ENCODE measurements around the gene NUP155. TPM values are rescaled to one million over a fixed set of nuclear protein-coding genes. Genes with fewer than 3 reads are reported as not detected.
"Not testable (repeated sequence)": the region's sequence is repeated elsewhere in the genome, so short reads cannot be mapped to it uniquely, and the experiment has no call there.

Gene NUP155
- polyA plus RNA-seq, 3 donors from 2014 or later = 5.8 to 33.4 (median 13.8) TPM

DNA sequence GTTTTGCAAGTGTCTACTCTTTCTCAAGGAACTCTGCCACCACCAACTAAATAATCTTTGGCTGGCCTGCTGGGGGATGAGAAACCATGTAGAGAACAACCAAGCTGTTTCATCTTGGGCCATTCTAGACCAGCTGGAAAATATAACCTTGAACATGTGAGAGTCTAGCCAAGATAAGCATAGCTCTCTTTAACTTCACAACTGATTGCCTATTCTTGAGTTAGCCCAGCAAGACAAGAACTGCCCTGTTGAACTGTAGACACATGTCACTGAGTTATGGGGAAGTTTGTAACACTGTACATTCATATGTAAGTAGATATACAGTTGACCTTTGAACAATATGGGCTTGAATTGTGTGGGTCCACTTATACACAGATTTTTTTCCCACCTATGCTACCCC lies 44.4 kb downstream of the NUP155 start:
- peaks cover 24 to 38% (median 27%) of the 10 kb centered on the region in 3 donors for H3K36me3 Mint-ChIP-seq

DNA sequence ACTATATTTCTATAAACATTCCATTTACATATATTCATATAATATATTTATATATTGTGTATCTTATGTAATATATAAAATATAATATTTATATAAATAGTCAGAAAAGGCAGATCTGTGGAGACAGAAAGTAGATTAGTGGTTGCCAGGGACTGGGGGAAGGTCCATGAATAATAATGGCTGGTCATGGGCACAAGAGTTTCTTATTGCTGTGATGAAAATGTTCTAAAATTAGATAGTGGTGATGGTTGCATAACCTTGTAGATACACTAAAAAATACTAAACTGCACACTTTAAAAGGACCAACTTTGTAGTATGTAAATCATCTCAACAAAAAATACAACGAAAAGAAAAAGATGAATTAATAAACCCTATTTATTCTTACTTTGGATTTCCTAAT lies 47.3 kb downstream of the NUP155 start:
- Mint-ChIP-seq H3K27me3 (ENCODE audit: low read depth in 3 of 3) (no peaks in the 10 kb centered on the region), H3K4me1 (no peaks in the 10 kb centered on the region), H3K36me3 (peaks cover 27 to 45% (median 35%) of the 10 kb centered on the region in 3 donors), H3K27ac (no peak overlapping the region), H3K9me3 (no peaks in the 10 kb centered on the region), H3K4me3 (no peak overlapping the region)
- no peak for DNase-seq

More for the DNA sequence above, 44.4 kb downstream of the NUP155 start:
- Mint-ChIP-seq H3K9me3 (no peaks in the 10 kb centered on the region), H3K4me1 (no peaks in the 10 kb centered on the region), H3K27me3 (ENCODE audit: low read depth in 3 of 3) (no peaks in the 10 kb centered on the region), H3K27ac (no peak overlapping the region), H3K4me3 (no peak overlapping the region)
- no peak for DNase-seq

DNA sequence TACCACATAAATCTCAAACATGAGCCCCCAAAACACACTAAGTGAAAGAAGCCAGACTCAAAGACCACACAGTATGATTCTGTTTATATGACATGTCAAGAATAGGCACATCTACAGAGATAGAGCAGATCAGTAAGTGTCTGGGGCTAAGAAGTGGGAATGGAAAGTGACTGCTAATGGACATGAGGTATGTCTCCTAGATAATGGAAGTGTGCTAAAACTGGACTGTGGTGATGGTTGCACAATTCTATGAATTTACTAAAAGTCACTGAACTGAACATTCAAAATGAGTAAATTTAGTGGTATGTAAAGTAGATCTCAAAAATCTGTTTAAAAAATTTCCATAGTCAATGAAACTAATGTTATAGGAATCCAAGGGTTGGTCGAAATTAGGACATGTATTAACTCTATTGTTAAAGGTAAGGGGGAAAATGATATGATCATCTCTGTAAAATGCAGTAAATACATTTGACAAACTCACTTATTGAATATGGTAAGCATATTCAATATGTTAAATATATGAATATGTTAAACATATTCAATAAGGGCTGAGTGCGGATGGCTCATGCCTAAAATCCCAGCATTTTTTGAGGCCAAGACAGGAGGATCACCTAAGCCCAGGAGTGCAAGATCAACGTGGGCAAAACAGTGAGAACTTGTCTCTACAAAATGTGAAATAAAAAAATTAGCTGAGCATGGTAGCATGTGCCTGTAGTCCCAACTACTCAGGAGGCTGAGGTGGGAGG lies 51.7 kb downstream of the NUP155 start:
- H3K4me3 Mint-ChIP-seq = no peak overlapping the region
- no peaks in the 10 kb centered on the region for H3K9me3 Mint-ChIP-seq
- peaks cover 19 to 45% (median 28%) of the 10 kb centered on the region in 3 donors for H3K36me3 Mint-ChIP-seq
- H3K27me3 Mint-ChIP-seq (ENCODE audit: low read depth in 3 of 3) = no peaks in the 10 kb centered on the region
- no peak overlapping the region for H3K27ac Mint-ChIP-seq
- DNase-seq = no peak
- peaks cover 2 to 7% of the 10 kb centered on the region in 2 donors for H3K4me1 Mint-ChIP-seq

DNA sequence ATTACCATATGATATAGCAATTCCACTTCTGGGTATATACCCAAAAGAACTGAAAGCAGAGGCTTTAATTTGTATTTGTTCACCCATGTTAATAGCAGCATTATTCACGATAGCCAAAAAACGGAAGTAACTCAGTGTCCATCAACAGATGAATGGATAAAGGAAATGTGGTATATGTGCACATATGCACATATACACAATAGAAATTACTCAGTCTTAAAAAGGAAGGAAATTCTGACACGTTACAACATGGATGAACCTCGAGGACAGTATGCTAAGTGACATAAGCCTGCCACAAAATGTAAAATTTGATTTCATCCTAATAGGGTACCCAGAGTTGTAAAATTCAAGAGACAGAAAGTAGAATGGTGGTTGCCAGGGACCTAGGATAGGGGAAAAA lies 54.9 kb downstream of the NUP155 start:
- Mint-ChIP-seq H3K4me3 (no peak overlapping the region), H3K27ac (no peak overlapping the region), H3K27me3 (ENCODE audit: low read depth in 3 of 3) (no peaks in the 10 kb centered on the region), H3K4me1 (peaks cover 2 to 7% of the 10 kb centered on the region in 2 donors), H3K36me3 (peaks cover 22 to 65% (median 35%) of the 10 kb centered on the region in 3 donors), H3K9me3 (no peaks in the 10 kb centered on the region)
- no peak for DNase-seq

DNA sequence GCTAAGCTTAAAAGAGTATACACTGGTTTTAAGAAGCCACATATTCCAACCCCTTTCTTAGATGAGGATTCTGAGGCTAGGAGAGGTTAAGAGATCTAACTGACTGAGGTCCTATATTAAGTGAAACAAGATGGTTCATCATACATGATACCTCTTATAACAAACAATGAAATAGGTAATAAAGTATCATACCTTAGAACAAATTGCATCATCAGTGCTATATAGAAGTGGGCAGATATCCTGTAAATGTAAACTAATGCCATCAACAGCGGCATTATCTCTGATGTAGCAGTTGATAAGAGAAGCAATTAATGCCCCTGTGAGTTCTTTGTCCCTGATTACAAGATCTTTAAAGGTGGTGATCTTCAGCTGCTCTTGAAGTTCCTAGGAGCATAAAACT lies 60.5 kb downstream of the NUP155 start:
- H3K9me3 Mint-ChIP-seq = no peaks in the 10 kb centered on the region
- DNase-seq = no peak
- no peak overlapping the region for H3K4me3 Mint-ChIP-seq
- peaks cover under 1 to 3% of the 10 kb centered on the region in 2 donors for H3K4me1 Mint-ChIP-seq
- no peak overlapping the region for H3K27ac Mint-ChIP-seq
- H3K36me3 Mint-ChIP-seq = peaks cover 19 to 50% (median 20%) of the 10 kb centered on the region in 3 donors
- H3K27me3 Mint-ChIP-seq (ENCODE audit: low read depth in 3 of 3) = no peaks in the 10 kb centered on the region

DNA sequence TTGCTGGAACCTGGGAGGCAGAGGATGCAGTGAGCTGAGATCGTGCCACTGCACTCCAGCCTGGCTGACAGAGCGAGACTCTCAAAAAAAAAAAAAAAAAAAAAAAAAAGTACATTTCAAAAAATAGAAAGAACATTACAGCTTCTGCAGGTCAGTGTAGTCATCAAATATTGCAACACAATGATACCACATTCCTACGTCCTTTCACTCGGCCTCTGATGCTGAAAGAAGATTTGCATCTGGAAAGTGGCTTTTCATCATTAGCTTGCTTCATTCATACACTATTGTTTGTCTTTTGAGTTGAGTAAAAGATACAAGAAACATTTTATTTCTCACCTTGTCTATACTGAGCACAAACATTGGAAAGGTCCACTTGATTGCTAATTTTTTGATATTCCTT lies 62.1 kb downstream of the NUP155 start:
- no peaks in the 10 kb centered on the region for H3K4me1 Mint-ChIP-seq
- no peak for DNase-seq
- no peaks in the 10 kb centered on the region for H3K9me3 Mint-ChIP-seq
- no peak overlapping the region for H3K4me3 Mint-ChIP-seq
- H3K27ac Mint-ChIP-seq = no peak overlapping the region
- H3K27me3 Mint-ChIP-seq (ENCODE audit: low read depth in 3 of 3) = no peaks in the 10 kb centered on the region
- H3K36me3 Mint-ChIP-seq = peaks cover 25 to 44% (median 25%) of the 10 kb centered on the region in 3 donors

DNA sequence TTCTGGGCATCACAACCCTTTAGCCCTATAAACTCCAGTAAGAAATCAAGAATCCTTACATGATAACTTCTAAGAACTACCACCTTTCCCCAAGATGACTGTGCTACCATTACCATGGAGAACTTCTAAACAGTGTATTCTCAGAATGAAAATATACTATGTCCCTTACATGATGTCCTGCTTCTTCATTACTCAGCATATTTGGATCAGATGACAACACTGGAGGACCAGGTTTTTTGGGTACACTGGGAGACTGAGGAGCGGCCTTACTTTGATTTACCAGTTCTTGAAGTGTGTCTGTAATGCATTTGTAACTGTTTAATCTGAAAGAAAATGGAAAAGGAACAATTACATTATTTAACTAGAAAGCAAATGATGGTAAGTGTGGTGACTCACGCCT lies 66.0 kb downstream of the NUP155 start:
- Mint-ChIP-seq H3K27me3 (ENCODE audit: low read depth in 3 of 3) (no peaks in the 10 kb centered on the region), H3K4me1 (no peaks in the 10 kb centered on the region), H3K9me3 (no peaks in the 10 kb centered on the region), H3K4me3 (no peak overlapping the region), H3K36me3 (peaks cover 27 to 44% (median 30%) of the 10 kb centered on the region in 3 donors), H3K27ac (no peak overlapping the region)
- no peak for DNase-seq

DNA sequence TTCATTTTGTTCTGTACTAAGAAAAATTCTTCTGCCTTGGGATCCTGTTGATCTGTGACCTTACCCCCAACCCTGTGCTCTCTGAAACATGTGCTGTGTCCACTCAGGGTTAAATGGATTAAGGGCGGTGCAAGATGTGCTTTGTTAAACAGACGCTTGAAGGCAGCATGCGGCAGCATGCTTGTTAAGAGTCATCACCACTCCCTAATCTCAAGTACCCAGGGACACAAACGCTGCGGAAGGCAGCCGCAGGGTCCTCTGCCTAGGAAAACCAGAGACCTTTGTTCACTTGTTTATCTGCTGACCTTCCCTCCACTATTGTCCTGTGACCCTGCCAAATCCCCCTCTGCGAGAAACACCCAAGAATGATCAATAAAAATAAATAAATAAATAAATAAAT lies 74.6 kb downstream of the NUP155 start:
- not testable (repeated sequence) for H3K4me3 Mint-ChIP-seq; H3K4me1 Mint-ChIP-seq; DNase-seq; H3K9me3 Mint-ChIP-seq; H3K27ac Mint-ChIP-seq; H3K27me3 Mint-ChIP-seq (ENCODE audit: low read depth in 3 of 3)
- H3K36me3 Mint-ChIP-seq = peaks cover 18 to 27% (median 22%) of the 10 kb centered on the region in 3 donors

DNA sequence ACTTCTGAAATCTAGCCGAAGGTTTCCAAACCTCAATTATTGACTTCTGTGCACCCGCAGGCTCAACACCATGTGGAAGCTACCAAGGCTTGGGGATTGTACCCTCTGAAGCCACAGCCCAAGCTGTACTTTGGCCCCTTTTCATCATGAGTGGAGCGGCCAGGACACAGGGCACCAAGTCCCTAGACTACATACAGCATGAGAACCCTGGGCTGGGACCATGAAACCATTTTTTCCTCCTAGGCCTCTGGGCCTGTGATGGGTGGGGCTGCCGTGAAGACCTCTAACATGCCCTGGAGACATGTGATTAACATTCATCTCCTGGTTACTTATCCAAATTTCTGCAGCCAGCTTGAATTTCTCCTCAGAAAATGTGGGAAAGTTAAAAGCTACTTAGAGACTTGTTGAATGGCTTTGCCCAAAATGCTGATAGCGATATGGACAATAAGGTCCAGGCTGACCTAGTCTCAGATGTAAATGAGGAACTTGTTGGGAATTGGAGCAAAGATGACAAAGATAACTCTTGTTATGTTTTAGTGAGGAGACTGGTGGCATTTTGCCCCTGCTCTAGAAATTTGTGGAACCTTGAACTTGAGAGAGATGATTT lies 87.6 kb downstream of the NUP155 start:
- DNase-seq = no peak
- Mint-ChIP-seq H3K36me3 (peaks cover 4 to 12% (median 8%) of the 10 kb centered on the region in 3 donors), H3K4me3 (no peak overlapping the region), H3K27ac (no peak overlapping the region), H3K9me3 (peaks cover 0 to 18% (median 0%) of the 10 kb centered on the region in 6 donors), H3K27me3 (ENCODE audit: low read depth in 3 of 3) (no peaks in the 10 kb centered on the region), H3K4me1 (no peaks in the 10 kb centered on the region)

DNA sequence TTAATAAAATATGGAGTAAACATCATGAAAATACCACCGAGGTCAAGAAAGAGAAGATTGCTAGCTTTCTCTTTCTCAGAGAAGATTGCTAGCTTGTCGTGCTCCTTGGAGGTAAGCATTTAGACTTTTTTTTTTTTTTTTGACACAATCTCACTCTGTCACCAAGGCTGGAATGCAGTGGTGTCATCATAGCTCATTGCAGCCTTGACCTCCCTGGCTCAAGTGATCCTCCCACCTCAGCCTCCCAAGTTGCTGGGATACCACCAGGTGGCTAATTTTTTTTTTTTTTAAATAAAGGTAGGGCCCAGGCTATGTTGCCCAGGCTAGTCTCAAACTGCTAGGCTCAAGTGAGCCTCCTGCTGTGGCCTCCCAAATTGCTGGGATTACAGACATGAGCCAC lies 95.4 kb downstream of the NUP155 start:
- no peak for DNase-seq
- Mint-ChIP-seq H3K4me1 (no peaks in the 10 kb centered on the region), H3K27ac (no peak overlapping the region), H3K9me3 (peaks cover 0 to 13% (median 0%) of the 10 kb centered on the region in 6 donors), H3K36me3 (peaks cover 0 to 3% (median 1%) of the 10 kb centered on the region in 3 donors), H3K27me3 (ENCODE audit: low read depth in 3 of 3) (peaks cover 2% of the 10 kb centered on the region in 3 donors), H3K4me3 (no peak overlapping the region)

DNA sequence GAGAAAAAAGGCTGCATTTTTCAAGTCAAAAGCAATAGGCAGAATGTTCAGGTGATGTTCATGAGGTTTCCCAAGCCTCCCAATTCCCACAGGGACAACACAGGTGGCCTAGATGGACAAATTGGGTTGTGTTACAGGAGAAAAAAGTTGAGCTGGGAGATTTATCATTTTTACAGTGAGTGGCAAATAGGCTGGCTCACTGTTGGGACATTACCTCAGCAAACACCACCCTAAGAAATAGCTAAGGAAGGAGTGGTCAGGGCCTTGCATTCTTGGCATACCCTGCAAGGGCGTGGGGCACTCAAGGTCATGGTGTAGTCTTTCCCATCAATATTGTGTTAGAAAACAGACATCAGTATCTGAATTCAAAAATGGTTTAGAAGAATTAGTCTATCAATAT lies 98.4 kb downstream of the NUP155 start:
- Mint-ChIP-seq H3K9me3 (no peaks in the 10 kb centered on the region), H3K27ac (no peak overlapping the region), H3K36me3 (no peaks in the 10 kb centered on the region), H3K4me3 (no peak overlapping the region), H3K27me3 (ENCODE audit: low read depth in 3 of 3) (peaks cover 2 to 4% (median 2%) of the 10 kb centered on the region in 3 donors), H3K4me1 (no peaks in the 10 kb centered on the region)
- no peak for DNase-seq

DNA sequence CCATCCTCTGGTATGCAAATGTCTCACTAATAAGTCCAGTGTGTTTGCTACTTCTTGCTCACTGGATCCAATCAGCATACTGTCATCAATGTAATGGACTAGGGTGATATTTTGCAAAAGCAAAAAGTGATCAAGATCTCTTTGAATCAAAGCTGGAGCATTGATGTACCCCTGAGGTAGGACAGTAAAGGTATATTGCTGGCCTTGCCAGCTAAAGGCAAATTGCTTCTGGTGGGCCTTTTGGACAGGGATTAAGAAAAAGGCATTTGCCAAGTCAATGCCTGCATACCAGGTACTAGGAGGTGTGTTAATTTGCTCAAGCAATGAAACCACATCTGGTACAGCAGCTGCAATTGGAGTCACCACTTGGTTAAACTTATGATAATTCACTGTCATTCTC lies 102.8 kb downstream of the NUP155 start:
- H3K36me3 Mint-ChIP-seq; H3K4me3 Mint-ChIP-seq; H3K27me3 Mint-ChIP-seq (ENCODE audit: low read depth in 3 of 3); H3K27ac Mint-ChIP-seq; DNase-seq; H3K4me1 Mint-ChIP-seq; H3K9me3 Mint-ChIP-seq: not testable (repeated sequence)

DNA sequence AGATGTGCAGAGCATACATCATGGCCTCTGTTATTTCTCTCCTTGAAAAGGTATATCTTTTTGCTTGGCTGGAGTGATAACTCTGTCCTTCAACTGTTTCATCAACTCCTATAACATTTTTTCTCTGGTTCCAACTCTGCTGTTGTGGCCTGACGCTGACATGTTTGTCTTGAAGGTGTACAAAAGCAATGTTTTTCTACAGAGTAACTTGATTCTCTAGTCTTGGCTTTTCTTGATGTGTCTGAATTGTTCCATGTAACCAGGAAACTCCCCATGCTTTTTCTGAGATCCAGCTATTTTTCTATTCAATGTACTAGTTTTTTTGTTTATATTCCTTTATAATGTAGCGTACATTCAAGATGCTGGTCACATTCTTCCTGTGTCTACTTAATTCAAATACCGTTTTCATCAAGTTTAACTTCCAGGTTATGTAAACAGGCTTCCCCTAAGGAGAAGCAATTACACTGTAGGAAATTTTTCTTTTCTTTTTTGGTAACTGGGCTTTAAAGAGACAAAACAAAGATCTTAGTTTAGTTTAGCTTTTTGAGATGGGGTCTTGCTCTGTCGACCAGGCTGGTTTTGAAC lies 115.0 kb downstream of the NUP155 start:
- no peaks in the 10 kb centered on the region for H3K36me3 Mint-ChIP-seq
- no peak for DNase-seq
- H3K27me3 Mint-ChIP-seq (ENCODE audit: low read depth in 3 of 3) = no peaks in the 10 kb centered on the region
- H3K9me3 Mint-ChIP-seq = peaks cover 0 to 7% (median 0%) of the 10 kb centered on the region in 6 donors
- H3K4me1 Mint-ChIP-seq = peaks cover 0 to 5% of the 10 kb centered on the region in 2 donors
- no peak overlapping the region for H3K4me3 Mint-ChIP-seq
- no peak overlapping the region for H3K27ac Mint-ChIP-seq

DNA sequence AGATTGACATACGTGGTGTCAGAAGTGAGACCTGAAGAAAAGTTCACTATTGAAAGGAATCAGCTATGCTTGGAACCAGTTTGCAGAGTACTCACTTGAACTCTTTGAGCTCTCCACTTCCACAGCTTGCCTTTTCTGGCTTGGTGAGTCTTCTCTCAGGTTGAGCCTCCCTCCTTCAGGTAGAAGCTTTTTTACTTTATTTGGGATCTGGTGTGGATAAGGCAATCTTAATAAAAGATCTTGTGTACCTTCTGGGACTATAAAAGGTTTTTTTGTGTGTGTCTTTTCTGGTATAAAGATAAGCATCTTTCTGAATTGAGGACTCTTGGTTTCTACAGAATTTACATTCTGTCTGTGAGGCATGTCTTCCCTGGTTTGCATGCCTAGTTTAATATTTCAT lies 116.3 kb downstream of the NUP155 start:
- Mint-ChIP-seq H3K4me3 (no peak overlapping the region), H3K27me3 (ENCODE audit: low read depth in 3 of 3) (peaks cover 0 to under 1% (median 0%) of the 10 kb centered on the region in 3 donors), H3K4me1 (peaks cover 7 to 16% of the 10 kb centered on the region in 2 donors), H3K27ac (no peak overlapping the region), H3K9me3 (peaks cover 0 to 1% (median 0%) of the 10 kb centered on the region in 6 donors), H3K36me3 (no peaks in the 10 kb centered on the region)
- no peak for DNase-seq

Data from immature natural killer cell (primary cell).